Left ventricle myocardium inferior (tissue), 1 donor: Measurements from ENCODE around the gene CPNE7. TPM values are rescaled to one million over a fixed set of nuclear protein-coding genes. Genes with fewer than 3 reads are reported as not detected.
A peak's percentile ranks its signal among the peaks of the same experiment; 100 is the strongest.

Experiments
- DNase-seq: peaks from one replicate; pipeline ENCODE4 v3.0.0-alpha.2; 2020
- H3K27ac ChIP-seq: fragments of 200-600 bp; replicated peaks from 2 replicates; pipeline ENCODE4 v1.8.0; 2021
- H3K27me3 ChIP-seq: fragments of 200-600 bp; 2 replicates; pipeline ENCODE4 v1.8.0; 2021; ENCODE audit warnings: low read depth
- H3K36me3 ChIP-seq: fragments of 200-600 bp; 2 replicates; pipeline ENCODE4 v1.8.0; 2021
- H3K4me1 ChIP-seq: fragments of 200-600 bp; 2 replicates; pipeline ENCODE4 v1.8.0; 2021
- H3K4me3 ChIP-seq: fragments of 200-600 bp; 2 replicates; pipeline ENCODE4 v1.8.0; 2021; ENCODE audit warnings: mild to moderate bottlenecking, moderate library complexity
- H3K9me3 ChIP-seq: fragments of 200-600 bp; replicated peaks from 2 replicates; pipeline ENCODE4 v1.8.0; 2021
- CTCF ChIP-seq: fragments of 200-600 bp; IDR thresholded peaks from 2 replicates; pipeline ENCODE4 v1.8.0; 2021; ENCODE audit warnings: antibody characterized with exemption, mild to moderate bottlenecking, borderline replicate concordance
- intact Hi-C: fragments of 100-400 bp; cut with micrococcal nuclease; formaldehyde crosslinking; loops from one replicate; pipeline ENCODE4 v1.11.0; 2022
- total RNA-seq: library from RNA; stranded (reverse); fragmentation: NEBNext Ultra II Directional; extraction: Animal tissue kit (Norgen Biotek cat#: 25700); gene quantifications from one replicate; pipeline ENCODE4 v1.2.1, GENCODE V29; 2021
- donor health status: DM: no; HTN: yes; CAD: no; lungs with severe emphysema.

The CPNE7 gene
- total RNA-seq, 1 donor from 2014 or later, result not detected

DNA sequence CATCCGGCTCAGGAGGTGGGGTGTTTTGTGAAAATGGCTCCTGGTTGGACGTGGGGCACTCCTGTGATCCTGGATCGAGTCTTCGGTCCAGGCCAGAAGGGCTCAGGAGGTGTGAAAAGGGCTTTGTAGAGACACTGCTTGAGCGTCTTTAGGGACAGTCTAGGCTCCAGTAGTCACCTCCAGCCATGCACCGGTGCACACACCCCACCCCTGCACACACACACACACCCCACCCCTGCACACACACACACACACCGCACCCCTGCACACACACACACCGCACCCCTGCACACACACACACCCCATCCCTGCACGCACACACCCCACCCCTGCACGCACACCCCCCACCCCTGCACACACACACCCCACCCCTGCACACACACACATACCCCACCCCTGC lies 62.9 kb downstream of the CPNE7 start:
- intact Hi-C loops, result no loop called here
- TF ChIP-seq CTCF, result no peak
- H3K27me3 ChIP-seq, result peaks cover 30% of the 10 kb centered on the region
- H3K4me3 ChIP-seq, result no peak overlapping the region
- H3K27ac ChIP-seq, result no peak overlapping the region
- H3K9me3 ChIP-seq, result no peaks in the 10 kb centered on the region
- no peak for DNase-seq
- H3K36me3 ChIP-seq, result no peaks in the 10 kb centered on the region
- H3K4me1 ChIP-seq, result peaks cover 21% of the 10 kb centered on the region

GRCh38 chr16:89639385-89639784 lies 63.8 kb downstream of the CPNE7 start:
- H3K36me3 ChIP-seq, result peaks cover 1% of the 10 kb centered on the region
- intact Hi-C loops, result no loop called here
- TF ChIP-seq CTCF, result no peak
- H3K9me3 ChIP-seq, result no peaks in the 10 kb centered on the region
- H3K27me3 ChIP-seq, result peaks cover 21% of the 10 kb centered on the region
- no peak for DNase-seq
- no peak overlapping the region for H3K4me3 ChIP-seq
- H3K27ac ChIP-seq, result no peak overlapping the region
- H3K4me1 ChIP-seq, result peaks cover 21% of the 10 kb centered on the region

DNA sequence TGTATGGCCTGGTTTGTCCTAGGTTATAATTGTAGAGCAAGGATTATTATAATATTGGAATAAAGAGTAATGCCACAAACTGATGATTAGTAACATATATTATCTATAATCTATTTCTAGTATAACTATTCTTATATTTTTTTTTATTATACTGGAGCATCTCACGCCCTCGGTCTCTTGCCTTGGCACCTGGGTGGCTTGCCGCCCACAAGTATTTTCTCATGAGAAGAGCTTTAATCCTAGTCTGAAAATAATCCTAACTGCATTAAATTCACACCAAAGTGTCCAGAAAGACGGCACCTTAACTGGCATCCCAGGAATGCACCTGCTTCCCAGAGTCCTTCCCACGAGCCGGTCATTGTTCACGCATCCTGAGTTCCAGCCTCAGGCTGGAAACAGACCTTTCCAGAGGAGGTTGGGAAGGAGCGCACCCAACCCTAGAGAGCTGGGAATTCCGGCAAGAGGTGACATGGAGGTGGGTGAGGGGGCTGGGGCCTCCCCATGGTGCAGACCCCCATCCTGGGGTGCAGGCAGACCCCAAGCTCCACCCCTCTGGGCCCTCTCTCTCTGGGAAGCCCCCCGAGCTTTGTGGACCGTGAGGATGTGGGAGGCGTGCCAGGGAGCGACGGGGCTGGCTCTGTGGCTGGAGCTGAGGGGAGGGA lies 66.0 kb downstream of the CPNE7 start:
- Histone ChIP-seq H3K27ac (no peak overlapping the region), H3K9me3 (no peaks in the 10 kb centered on the region), H3K27me3 (peaks cover 7% of the 10 kb centered on the region), H3K4me3 (peak overlapping the region; percentile 63), H3K36me3 (peaks cover 23% of the 10 kb centered on the region), H3K4me1 (peaks cover 21% of the 10 kb centered on the region)
- TF ChIP-seq CTCF, result peak; percentile 1
- DNase-seq, result no peak
- intact Hi-C loops, result no loop called here

DNA sequence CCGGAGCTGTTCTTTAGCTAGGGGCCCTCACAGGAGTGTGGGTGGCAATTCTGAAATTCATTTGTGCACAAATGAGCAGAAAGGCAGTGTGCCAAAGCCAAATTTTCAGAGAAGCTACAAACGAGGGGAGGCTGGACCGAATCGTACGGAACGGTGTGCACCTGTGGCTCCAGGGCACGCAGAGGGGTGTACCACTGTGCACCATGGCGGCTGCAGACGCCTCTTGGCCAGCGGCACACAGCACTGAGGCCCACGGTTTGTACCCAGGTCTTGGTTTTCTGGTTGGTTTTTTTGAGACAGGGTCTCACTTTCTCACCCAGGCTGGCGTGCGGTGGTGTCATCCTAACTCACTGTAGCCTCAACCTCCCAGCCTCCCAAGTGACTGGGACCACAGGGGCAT lies 67.0 kb downstream of the CPNE7 start:
- H3K36me3 ChIP-seq, result peaks cover 31% of the 10 kb centered on the region
- intact Hi-C loops, result no loop called here
- H3K27ac ChIP-seq, result no peak overlapping the region
- TF ChIP-seq CTCF, result no peak
- H3K27me3 ChIP-seq, result no peaks in the 10 kb centered on the region
- no peak for DNase-seq
- H3K4me1 ChIP-seq, result peaks cover 21% of the 10 kb centered on the region
- no peaks in the 10 kb centered on the region for H3K9me3 ChIP-seq
- no peak overlapping the region for H3K4me3 ChIP-seq

- no peaks in the 10 kb centered on the region for H3K9me3 ChIP-seq
- intact Hi-C loops, result no loop called here
Measured at GRCh38 chr16:89643769-89644300, 68.3 kb downstream of the CPNE7 start.

More at GRCh38 chr16:89643769-89644300, 68.3 kb downstream of the CPNE7 start:
- H3K27ac ChIP-seq, result no peak overlapping the region
- no peak for TF ChIP-seq CTCF
- no peaks in the 10 kb centered on the region for H3K27me3 ChIP-seq
- peaks cover 34% of the 10 kb centered on the region for H3K36me3 ChIP-seq
- no peak for DNase-seq
- peaks cover 21% of the 10 kb centered on the region for H3K4me1 ChIP-seq
- H3K4me3 ChIP-seq, result no peak overlapping the region
